Keratinocyte (primary cell): ENCODE results near the gene MED27. TPM values are rescaled to one million over a fixed set of nuclear protein-coding genes. Genes with fewer than 3 reads are reported as not detected.

Experiments used
- DNase-seq: peaks from one replicate; pipeline ENCODE4 v3.0.0-alpha.2; 2011; ENCODE audit warnings: low read depth, missing footprints, low spot score
- FAIRE-seq: peaks from 2 replicates; lab custom pipeline; 2011; peaks lifted over from hg19 to GRCh38; lab: Jason Lieb, UNC
- H2AFZ ChIP-seq: 2 replicates; pipeline ENCODE4 v1.6.0; 2012; ENCODE audit warnings: low read length, control low read depth, inconsistent platforms; ENCODE audit not compliant: control insufficient read depth
- H3K27ac ChIP-seq: 2 replicates; pipeline ENCODE4 v1.5.1; 2011; ENCODE audit warnings: low read length; ENCODE audit not compliant: control insufficient read depth, insufficient read depth
- H3K27me3 ChIP-seq: 3 replicates; pipeline ENCODE4 v1.6.0; 2011; ENCODE audit warnings: low read length; ENCODE audit not compliant: control insufficient read depth, insufficient read depth; ENCODE audit errors: extremely low read depth
- H3K36me3 ChIP-seq, 2 experiments: 2 replicates in 1 of 2; 3 replicates in 1 of 2; pipeline ENCODE4 v1.5.1; 2011; ENCODE audit warnings: low read length in 2 of 2, mild to moderate bottlenecking in 1 of 2; ENCODE audit not compliant: control insufficient read depth in 2 of 2, insufficient read depth in 2 of 2; ENCODE audit errors: extremely low read depth in 1 of 2
- H3K4me1 ChIP-seq: 3 replicates; pipeline ENCODE4 v1.5.1; 2011; ENCODE audit warnings: low read length; ENCODE audit not compliant: control insufficient read depth, insufficient read depth; ENCODE audit errors: extremely low read depth
- H3K4me2 ChIP-seq: 3 replicates; pipeline ENCODE4 v1.6.0; 2011; ENCODE audit warnings: low read depth, low read length; ENCODE audit not compliant: control insufficient read depth, insufficient read depth; ENCODE audit errors: extremely low read depth
- H3K4me3 ChIP-seq, 3 experiments: fragments of 200-600 bp in 1 of 3; sonication (generic) in 1 of 3; 2 replicates in 2 of 3; 3 replicates in 1 of 3; pipeline ENCODE4 v1.5.1; 2011 to 2016; ENCODE audit warnings: low read length in 3 of 3, mild to moderate bottlenecking in 3 of 3, control low read depth in 2 of 3, inconsistent platforms in 1 of 3, low read depth in 1 of 3, mixed read lengths in 1 of 3, mixed run types in 1 of 3, moderate library complexity in 1 of 3; ENCODE audit not compliant: control insufficient read depth in 2 of 3, insufficient read depth in 2 of 3; ENCODE audit errors: extremely low read depth in 1 of 3
- H3K79me2 ChIP-seq: 2 replicates; pipeline ENCODE4 v1.6.0; 2012; ENCODE audit warnings: low read length; ENCODE audit not compliant: control insufficient read depth, insufficient read depth
- H3K9ac ChIP-seq: 3 replicates; pipeline ENCODE4 v1.6.0; 2011; ENCODE audit warnings: low read length; ENCODE audit not compliant: control insufficient read depth, insufficient read depth; ENCODE audit errors: extremely low read depth
- H3K9me1 ChIP-seq: 3 replicates; pipeline ENCODE4 v1.6.0; 2011; ENCODE audit warnings: low read length; ENCODE audit not compliant: control insufficient read depth, insufficient read depth; ENCODE audit errors: extremely low read depth
- H3K9me3 ChIP-seq: 2 replicates; pipeline ENCODE4 v1.5.1; 2012; ENCODE audit warnings: low read depth, low read length; ENCODE audit not compliant: control insufficient read depth
- H4K20me1 ChIP-seq: 3 replicates; pipeline ENCODE4 v1.6.0; 2011; ENCODE audit warnings: low read length; ENCODE audit not compliant: control insufficient read depth, insufficient read depth; ENCODE audit errors: extremely low read depth
- EZH2 ChIP-seq: IDR thresholded peaks from one replicate; pipeline ENCODE4 v1.6.1; 2012; ENCODE audit warnings: inconsistent platforms, mild to moderate bottlenecking, low read length, moderate library complexity
- dilution Hi-C: fragments of 300-500 bp; cut with MboI; formaldehyde crosslinking; loops from one replicate; pipeline ENCODE4 v1.7.0; 2020; ENCODE audit warnings: low sequenced_read_pairs; ENCODE audit not compliant: extremely low pct_ligation_motif_present
- polyA plus RNA-seq, 5 experiments: library from polyadenylated mRNA; depleted of rRNA in 3 of 5; stranded (reverse) in 3 of 5; stranded (forward) in 1 of 5; unstranded in 1 of 5; fragments of >200 nt; gene quantifications; 1 replicate in 1 of 5; 2 replicates in 3 of 5; 3 replicates in 1 of 5; pipeline versions ENCODE4 v1.2.1 to v1.2.3, GENCODE V29; 2011 to 2012; ENCODE audit warnings: missing spikeins in 2 of 5, low read depth in 1 of 5, low replicate concordance in 1 of 5
- TF ChIP-seq, protein P1 (sequence below), 3 experiments: IDR thresholded peaks in 1 of 3; conservative IDR thresholded peaks in 1 of 3; optimal IDR thresholded peaks in 1 of 3; 2 replicates in 2 of 3; 3 replicates in 1 of 3; pipeline versions ENCODE3 to v1.5.1; 2011; ENCODE audit warnings: low read length in 3 of 3, mild to moderate bottlenecking in 3 of 3, moderate library complexity in 2 of 3, control low read depth in 1 of 3, inconsistent platforms in 1 of 3; ENCODE audit not compliant: insufficient read depth in 2 of 3; ENCODE audit errors: extremely low read depth in 1 of 3

The MED27 gene
- polyA plus RNA-seq, 1 donor (not counting 4 experiments of a cell fraction or from before 2014, with no cell fraction given): 39.0 TPM

DNA sequence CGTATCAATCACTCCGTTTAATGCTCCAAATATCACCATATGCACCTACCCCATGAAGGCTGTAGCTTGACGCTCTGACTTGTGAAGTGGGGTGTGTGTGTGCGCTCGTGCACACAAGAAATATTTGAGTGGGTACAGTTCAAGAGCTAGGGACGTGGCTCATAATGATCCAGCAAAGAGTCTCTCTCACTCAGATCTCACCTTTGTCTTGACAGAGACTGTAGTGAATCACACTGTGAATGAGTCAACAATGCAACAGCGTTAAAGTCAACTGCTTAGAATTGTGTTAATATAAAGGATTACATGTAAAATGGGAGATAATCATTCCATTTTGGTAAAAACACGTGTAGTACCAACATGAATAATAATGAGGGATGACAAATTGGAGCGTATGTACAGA lies 119.4 kb downstream of the MED27 start:
- H4K20me1 ChIP-seq: no peaks in the 10 kb centered on the region

GRCh38 chr9:131959887-131960286 lies 119.8 kb downstream of the MED27 start:
- dilution Hi-C loops: no loop called here
- no peak for FAIRE-seq
- TF ChIP-seq, protein P1, sequence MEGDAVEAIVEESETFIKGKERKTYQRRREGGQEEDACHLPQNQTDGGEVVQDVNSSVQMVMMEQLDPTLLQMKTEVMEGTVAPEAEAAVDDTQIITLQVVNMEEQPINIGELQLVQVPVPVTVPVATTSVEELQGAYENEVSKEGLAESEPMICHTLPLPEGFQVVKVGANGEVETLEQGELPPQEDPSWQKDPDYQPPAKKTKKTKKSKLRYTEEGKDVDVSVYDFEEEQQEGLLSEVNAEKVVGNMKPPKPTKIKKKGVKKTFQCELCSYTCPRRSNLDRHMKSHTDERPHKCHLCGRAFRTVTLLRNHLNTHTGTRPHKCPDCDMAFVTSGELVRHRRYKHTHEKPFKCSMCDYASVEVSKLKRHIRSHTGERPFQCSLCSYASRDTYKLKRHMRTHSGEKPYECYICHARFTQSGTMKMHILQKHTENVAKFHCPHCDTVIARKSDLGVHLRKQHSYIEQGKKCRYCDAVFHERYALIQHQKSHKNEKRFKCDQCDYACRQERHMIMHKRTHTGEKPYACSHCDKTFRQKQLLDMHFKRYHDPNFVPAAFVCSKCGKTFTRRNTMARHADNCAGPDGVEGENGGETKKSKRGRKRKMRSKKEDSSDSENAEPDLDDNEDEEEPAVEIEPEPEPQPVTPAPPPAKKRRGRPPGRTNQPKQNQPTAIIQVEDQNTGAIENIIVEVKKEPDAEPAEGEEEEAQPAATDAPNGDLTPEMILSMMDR (optimal IDR thresholded peaks at IDR 0.05 in 1 of 3, IDR thresholded peaks at IDR 0.05 in 1 of 3, conservative IDR thresholded peaks at IDR 0.05 in 1 of 3; ENCODE audit: extremely low read depth in 1 of 3, insufficient read depth in 2 of 3, low read length in 3 of 3): no peak
- no peak for TF ChIP-seq EZH2
- Histone ChIP-seq H3K9me1 (peaks cover 2% of the 10 kb centered on the region), H3K4me2 (no peak overlapping the region), H3K4me3 (no peak overlapping the region), H3K36me3 (peaks cover 0 to 2% of the 10 kb centered on the region in 2 experiments), H2AFZ (no peak overlapping the region), H3K4me1 (peaks cover 11% of the 10 kb centered on the region), H3K27ac (no peak overlapping the region), H3K27me3 (no peaks in the 10 kb centered on the region), H4K20me1 (no peaks in the 10 kb centered on the region), H3K9me3 (no peaks in the 10 kb centered on the region), H3K79me2 (no peaks in the 10 kb centered on the region), H3K9ac (no peak overlapping the region)
- DNase-seq: no peak

More for the DNA sequence above, 119.4 kb downstream of the MED27 start:
- H3K9me3 ChIP-seq: no peaks in the 10 kb centered on the region
- no peak for DNase-seq
- H3K4me2 ChIP-seq: peak overlapping the region; percentile 19
- H3K27me3 ChIP-seq: no peaks in the 10 kb centered on the region
- no peak overlapping the region for H3K9ac ChIP-seq
- peak; percentile 39 for FAIRE-seq
- no peak overlapping the region for H3K27ac ChIP-seq
- no peak overlapping the region for H2AFZ ChIP-seq
- peaks cover 11% of the 10 kb centered on the region for H3K4me1 ChIP-seq
- TF ChIP-seq, protein P1 (optimal IDR thresholded peaks at IDR 0.05 in 1 of 3, IDR thresholded peaks at IDR 0.05 in 1 of 3, conservative IDR thresholded peaks at IDR 0.05 in 1 of 3; ENCODE audit: extremely low read depth in 1 of 3, insufficient read depth in 2 of 3, low read length in 3 of 3): no peak
- TF ChIP-seq EZH2: no peak
- H3K4me3 ChIP-seq: no peak overlapping the region
- dilution Hi-C loops: no loop called here
- H3K9me1 ChIP-seq: peaks cover 2% of the 10 kb centered on the region
- peaks cover 0 to 2% of the 10 kb centered on the region in 2 experiments for H3K36me3 ChIP-seq
- no peaks in the 10 kb centered on the region for H3K79me2 ChIP-seq
